OCI-M1 (cell line): ENCODE data around the gene IKZF1.

ENCODE experiments used
- DNase-seq: peaks from one replicate; lab custom pipeline; 2025; lab: John Stamatoyannopoulos, UW

The IKZF1 gene

DNA sequence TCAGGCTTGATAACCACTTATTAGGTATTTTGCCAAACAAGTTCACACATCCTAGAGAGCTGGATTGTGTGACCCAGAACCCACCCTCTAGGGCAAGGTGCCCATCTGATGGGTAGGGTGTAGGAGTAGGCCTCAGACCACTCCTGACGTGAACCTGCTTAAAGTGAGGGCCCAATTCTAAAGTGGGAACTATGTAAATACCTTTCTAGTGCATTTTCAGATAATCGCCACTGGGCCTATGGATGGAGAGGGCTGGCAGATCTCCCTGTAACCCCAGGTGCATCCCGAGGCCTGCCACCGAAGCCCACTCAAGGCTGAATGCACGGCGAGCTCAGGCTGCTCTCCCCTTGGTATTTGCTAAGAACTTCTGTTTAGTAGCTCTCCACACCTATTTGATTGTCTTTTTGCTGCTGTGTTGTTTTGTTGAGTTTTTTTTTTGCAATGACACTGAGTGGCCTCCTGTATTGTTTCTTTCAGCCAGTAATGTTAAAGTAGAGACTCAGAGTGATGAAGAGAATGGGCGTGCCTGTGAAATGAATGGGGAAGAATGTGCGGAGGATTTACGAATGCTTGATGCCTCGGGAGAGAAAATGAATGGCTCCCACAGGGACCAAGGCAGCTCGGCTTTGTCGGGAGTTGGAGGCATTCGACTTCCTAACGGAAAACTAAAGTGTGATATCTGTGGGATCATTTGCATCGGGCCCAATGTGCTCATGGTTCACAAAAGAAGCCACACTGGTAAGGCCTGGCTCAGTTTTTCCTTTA lies 71.7 kb downstream of the IKZF1 start:
- DNase-seq = no peak

DNA sequence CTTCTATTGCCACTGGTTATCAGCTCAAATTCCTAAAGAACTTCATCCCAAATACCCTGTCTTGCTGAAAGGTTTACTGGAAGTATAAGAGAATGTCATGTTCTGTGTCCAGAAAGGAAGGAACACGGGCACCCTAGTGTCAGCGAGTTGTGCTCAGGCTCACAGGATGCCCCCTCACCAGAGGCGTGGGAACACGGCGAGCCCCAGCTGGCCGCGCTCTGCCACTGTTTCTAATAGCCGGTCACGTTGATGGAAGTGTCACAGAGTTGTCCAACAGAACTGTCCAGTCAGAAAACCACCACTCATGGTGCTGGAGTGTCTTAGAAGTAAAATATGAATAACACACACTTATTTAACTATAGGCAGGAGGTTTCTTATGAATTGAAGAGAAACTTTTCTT lies 72.8 kb downstream of the IKZF1 start:
- no peak for DNase-seq

- no peak for DNase-seq
These were observed 74.6 kb downstream of the IKZF1 start for GRCh38 chr7:50379082-50379481.

- no peak for DNase-seq
These were observed 75.0 kb downstream of the IKZF1 start for GRCh38 chr7:50379539-50379938.

GRCh38 chr7:50382455-50382854 lies 77.9 kb downstream of the IKZF1 start:
- DNase-seq = no peak

DNA sequence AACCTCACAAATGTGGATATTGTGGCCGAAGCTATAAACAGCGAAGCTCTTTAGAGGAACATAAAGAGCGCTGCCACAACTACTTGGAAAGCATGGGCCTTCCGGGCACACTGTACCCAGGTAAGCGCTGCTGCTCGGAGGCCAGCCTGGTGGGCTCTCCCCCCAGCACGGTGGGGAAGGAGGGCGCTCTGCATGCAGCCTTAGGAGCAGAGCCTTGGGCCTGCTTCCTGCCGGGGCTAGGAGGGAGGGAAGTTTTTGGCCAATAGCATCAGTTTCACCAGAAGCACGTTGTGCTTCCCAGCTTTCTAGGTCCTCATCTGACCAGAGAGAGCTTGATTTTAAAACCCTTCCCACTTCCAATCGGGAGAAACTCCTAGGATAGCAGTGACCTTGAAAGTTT lies 82.8 kb downstream of the IKZF1 start:
- DNase-seq = no peak

GRCh38 chr7:50389961-50390360 lies 85.4 kb downstream of the IKZF1 start:
- no peak for DNase-seq

DNA sequence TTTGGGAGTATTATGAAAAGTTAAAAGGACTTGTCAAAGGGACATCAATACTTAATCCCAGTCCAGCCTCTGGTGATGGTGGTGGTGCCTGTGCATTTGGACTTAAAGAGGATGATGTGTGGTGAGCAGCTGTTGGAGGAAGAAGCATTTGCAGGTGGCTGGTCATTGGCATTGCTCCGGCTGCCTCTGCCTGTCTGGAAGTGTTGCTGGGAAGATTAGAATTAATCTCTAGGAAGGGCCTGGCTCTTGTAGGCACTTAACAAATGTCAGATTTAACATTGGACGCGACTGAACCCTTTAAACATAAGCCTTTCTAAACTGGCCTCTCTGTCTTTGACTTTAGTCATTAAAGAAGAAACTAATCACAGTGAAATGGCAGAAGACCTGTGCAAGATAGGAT lies 86.9 kb downstream of the IKZF1 start:
- DNase-seq = no peak

- DNase-seq = no peak
These were observed 88.6 kb downstream of the IKZF1 start for GRCh38 chr7:50393076-50393475.

DNA sequence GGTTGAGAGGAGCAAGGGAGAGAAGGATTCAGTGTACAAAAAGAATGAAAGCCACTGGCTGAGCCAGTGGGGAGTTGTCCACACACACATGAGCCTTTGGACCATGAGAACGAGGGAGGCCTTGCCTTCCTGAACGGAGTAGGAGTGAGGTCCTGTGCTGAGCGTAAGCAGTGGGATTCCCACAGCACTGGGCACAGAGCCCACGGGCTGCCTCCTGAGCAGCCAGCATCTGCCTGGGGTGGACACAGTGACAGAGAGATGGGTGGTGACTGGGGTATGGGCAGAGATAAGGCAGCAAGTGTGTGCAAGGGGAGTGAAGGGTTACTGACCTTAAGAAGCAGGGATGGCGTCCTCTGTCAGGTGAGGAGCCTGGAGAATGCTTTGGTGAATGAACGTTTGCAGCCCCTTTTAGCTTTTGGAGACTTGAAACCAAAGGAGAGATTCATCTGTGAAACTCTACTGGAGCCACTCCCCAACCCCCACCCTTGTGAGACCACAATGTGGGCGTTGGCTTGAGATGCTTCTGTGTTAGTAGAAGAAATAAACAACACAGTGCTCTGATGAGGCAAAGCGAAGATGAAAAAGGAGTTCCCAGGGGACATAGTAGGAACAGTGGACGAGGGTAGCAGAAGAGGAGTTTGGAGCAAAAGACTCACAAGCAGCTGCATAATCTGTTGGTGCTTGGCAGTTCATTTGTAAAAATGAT lies 89.2 kb downstream of the IKZF1 start:
- no peak for DNase-seq

DNA sequence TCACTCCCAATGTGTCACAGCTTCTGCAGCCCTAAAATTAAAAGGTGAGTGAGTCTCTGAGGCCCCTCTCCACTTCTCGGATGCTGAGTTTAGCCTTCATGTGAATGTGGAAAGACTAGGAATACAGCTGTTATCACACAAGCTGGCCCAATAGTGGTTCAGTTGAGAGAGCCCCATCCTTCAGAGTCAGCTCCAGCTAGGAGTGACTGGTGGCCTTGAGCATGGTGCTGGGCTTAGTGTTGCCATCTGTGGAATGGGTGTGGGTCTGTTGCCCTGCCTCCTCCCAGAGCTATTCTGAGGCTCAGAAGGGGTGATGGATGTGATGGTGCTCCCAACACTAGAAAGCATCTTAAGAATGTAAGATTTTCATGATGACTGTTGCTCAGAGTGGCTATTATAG lies 89.8 kb downstream of the IKZF1 start:
- DNase-seq = no peak

DNA sequence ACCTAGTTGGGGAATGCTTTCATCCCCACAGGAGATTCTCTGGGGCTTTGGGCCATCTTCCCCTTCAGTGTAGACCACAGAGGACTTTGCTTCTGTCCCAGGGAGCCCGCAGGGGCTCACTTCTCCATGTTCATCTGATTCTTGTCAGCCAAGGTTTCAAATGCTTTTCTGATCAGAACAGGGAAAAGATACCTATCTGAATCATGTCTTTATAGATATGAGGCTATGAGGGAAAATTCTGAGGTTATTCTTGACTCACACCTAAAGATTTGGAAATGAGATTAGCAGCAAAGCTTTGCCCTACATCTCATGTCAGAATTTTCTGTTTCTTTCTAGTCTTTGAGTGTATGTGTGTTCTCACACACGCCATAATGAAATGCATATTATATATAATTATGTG lies 92.3 kb downstream of the IKZF1 start:
- no peak for DNase-seq

GRCh38 chr7:50397320-50397970 lies 92.9 kb downstream of the IKZF1 start:
- DNase-seq = no peak

- DNase-seq = no peak
These were observed 93.4 kb downstream of the IKZF1 start for GRCh38 chr7:50397971-50398324.

GRCh38 chr7:50399206-50399605 lies 94.7 kb downstream of the IKZF1 start:
- DNase-seq = no peak

- no peak for DNase-seq
These were observed 95.1 kb downstream of the IKZF1 start for GRCh38 chr7:50399635-50400034.

DNA sequence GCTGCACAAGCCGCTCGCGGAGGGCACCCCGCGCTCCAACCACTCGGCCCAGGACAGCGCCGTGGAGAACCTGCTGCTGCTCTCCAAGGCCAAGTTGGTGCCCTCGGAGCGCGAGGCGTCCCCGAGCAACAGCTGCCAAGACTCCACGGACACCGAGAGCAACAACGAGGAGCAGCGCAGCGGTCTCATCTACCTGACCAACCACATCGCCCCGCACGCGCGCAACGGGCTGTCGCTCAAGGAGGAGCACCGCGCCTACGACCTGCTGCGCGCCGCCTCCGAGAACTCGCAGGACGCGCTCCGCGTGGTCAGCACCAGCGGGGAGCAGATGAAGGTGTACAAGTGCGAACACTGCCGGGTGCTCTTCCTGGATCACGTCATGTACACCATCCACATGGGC lies 95.6 kb downstream of the IKZF1 start:
- no peak for DNase-seq

- no peak for DNase-seq
These were observed 99.9 kb downstream of the IKZF1 start for GRCh38 chr7:50404392-50404791.

DNA sequence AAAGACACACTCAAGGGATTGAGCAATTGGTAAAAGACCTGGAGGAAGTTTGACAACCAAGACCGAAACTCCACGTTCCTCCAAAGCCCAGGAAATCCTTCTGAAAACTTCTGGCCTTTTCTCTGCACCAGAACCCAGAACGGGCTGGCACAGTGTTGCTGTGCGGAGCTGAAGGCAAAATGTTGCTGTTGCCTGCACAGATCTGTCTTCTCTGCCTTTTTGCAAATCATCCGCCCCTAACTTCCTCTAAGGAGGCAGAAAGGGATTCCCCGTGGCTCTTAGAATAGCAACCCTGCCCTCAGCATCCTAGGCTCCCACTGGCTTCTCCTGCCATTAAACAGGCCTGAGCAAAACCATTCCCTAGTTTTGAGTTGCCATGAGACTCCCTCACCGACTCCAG lies 100.7 kb downstream of the IKZF1 start:
- no peak for DNase-seq

DNA sequence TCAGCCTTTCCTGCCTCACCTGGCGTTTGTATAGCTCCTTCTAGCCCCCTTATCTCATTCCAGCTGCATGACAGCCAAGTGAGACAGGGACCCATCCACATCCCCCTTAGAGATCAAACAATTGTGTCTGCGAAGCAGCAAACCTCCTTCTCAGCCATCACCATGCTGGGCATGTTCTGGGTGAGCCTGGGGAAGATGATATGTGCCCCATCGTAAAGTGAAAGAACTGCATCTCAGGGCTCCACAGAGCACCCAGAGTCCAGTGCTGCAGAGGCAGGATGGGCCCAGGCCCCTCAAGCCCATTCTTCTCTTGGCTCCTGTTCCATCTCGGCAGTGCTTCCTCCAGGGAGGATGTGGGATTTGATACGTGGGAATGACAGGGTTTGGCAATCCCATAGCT lies 102.4 kb downstream of the IKZF1 start:
- no peak for DNase-seq

- DNase-seq = no peak
These were observed 105.6 kb downstream of the IKZF1 start for GRCh38 chr7:50409856-50410745.

DNA sequence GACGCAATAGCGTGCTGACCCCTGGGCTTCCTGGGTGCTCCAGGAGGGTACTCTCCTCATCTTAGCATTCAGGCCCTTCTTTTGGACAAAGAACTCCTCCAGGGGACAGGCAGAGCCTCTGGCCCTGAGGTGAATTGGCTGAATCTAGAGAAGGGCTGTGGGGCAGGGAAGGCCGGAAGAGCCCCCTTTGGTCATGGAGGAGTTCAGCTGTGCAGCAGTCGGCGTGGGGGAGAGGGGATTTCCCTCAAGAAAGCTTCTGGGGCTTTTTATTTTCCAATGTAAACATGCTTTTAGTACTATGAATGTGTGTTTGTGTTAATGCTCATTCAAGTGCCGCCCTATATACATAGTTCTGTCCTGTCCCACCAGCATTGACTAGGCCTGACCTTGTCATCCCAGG lies 106.8 kb downstream of the IKZF1 start:
- no peak for DNase-seq
